Mesodermal cell (in vitro differentiated cells): Measurements from ENCODE around the gene ADORA2B.

Source experiments
- H3K27ac ChIP-seq: 2 replicates; pipeline ENCODE4 v1.7.0; 2013; ENCODE audit warnings: mild to moderate bottlenecking, low read depth, low read length, moderate library complexity; ENCODE audit not compliant: severe bottlenecking
- H3K36me3 ChIP-seq: 2 replicates; pipeline ENCODE4 v1.7.1; 2013; ENCODE audit warnings: mild to moderate bottlenecking, low read length, moderate library complexity; ENCODE audit not compliant: control insufficient read depth, insufficient read depth
- H3K4me1 ChIP-seq: one replicate; pipeline ENCODE4 v1.7.1; 2013; ENCODE audit warnings: mild to moderate bottlenecking, low read length; ENCODE audit not compliant: insufficient read depth, control insufficient read depth, poor library complexity, severe bottlenecking
- H3K4me3 ChIP-seq: 2 replicates; pipeline ENCODE4 v1.7.0; 2013; ENCODE audit warnings: low read length, control low read depth, mild to moderate bottlenecking; ENCODE audit not compliant: insufficient read depth, poor library complexity, severe bottlenecking; ENCODE audit errors: extremely low read depth
- H3K9me3 ChIP-seq: 2 replicates; pipeline ENCODE4 v1.7.1; 2013; ENCODE audit warnings: mild to moderate bottlenecking, low read length, moderate library complexity; ENCODE audit not compliant: control insufficient read depth
- WGBS, 2 experiments: methylation state at CpG; one replicate each; pipeline ENCODE4 v1.1.5; 2013; ENCODE audit warnings: missing lambda C conversion rate in 2 of 2; ENCODE audit not compliant: insufficient coverage in 2 of 2; 5-methylcytosine and 5-hydroxymethylcytosine counted together

The ADORA2B gene

DNA sequence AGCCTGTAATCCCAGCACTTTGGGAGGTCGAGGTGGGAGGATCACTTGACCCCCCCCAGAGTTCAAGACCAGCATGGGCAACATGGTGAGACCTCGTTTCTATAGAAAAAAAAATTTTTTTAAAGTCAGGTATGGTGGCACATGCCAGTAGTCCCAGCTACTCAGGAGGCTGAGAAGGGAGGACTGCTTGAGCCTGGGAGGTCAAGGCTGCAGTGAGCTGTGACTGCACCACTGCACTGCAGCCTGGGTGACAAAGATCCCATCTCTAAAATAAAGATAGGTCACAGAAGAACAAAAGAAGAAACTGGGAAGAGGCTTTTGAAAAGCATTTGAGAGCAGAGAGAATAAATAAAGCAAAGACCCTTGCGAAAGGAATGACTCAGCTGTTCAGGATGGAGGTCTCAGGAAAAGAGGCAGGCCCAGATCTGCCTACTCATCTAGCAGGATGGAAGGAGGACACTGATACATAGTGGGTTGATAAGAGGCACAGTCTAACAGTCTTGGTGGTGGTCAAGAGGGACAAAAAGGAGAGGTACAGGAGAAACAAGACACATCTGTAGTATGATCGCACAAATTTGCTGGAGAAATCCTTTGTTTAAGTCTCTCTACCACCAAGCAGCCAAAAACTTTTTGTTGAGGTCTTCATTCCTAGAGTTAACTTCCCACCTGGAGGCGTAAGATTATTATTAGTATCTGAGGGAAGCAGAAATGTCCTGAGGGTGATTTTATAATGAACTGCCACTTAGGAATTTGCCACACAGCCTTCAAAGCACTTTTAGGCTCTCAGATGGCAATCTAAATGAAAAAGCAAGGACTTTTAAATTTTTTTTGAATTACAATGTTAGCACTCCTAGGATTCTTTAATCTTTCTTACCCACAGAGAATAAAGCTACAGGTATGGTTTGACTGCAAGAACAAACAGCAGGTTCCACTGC lies 37.0 kb downstream of the ADORA2B start:
- WGBS, 2 experiments: 87 to 94% methylated on average over 3 to 4 of the region's 5 CpGs
- Histone ChIP-seq H3K36me3 (peaks cover 84% of the 10 kb centered on the region), H3K27ac (peak overlapping the region; percentile 63), H3K4me3 (no peak overlapping the region), H3K4me1 (peaks cover 10% of the 10 kb centered on the region), H3K9me3 (peaks cover 9% of the 10 kb centered on the region)

GRCh38 chr17:15996322-15996721 lies 51.4 kb downstream of the ADORA2B start:
- H3K4me3 ChIP-seq: no peak overlapping the region
- H3K9me3 ChIP-seq: peaks cover 8% of the 10 kb centered on the region
- peaks cover 7% of the 10 kb centered on the region for H3K4me1 ChIP-seq
- H3K27ac ChIP-seq: no peak overlapping the region
- 87 to 92% methylated on average over 4 to 5 of the region's 6 CpGs for WGBS, 2 experiments
- H3K36me3 ChIP-seq: peaks cover 34% of the 10 kb centered on the region

DNA sequence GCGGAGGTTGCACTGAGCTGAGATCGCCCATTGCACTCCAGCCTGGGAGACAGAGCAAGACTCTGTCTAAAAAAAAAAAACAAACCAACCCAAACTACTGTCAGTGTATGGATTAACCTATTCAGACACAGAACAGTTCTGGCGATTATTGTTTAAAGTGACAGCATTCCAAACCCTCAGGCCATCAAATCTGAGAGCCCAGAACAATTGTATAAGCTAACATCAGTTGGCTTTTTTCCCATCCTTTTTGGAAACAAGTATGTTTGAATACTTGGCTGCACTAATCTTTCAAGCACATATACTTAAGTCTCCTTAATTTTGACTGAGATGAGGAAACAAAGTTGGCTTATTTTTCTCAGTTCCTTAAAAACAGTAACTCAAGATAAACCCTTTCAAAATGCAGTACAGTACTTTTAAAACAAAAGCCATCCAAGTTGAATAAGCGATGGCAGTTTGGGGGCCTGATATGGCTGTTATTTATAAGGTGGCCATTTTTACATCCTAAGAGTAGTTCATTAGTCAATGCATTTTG lies 53.2 kb downstream of the ADORA2B start:
- H3K36me3 ChIP-seq: peaks cover 39% of the 10 kb centered on the region
- H3K27ac ChIP-seq: no peak overlapping the region
- no peak overlapping the region for H3K4me3 ChIP-seq
- 88 to 100% methylated on average over 1 to 2 of the region's 4 CpGs for WGBS, 2 experiments
- peaks cover 8% of the 10 kb centered on the region for H3K4me1 ChIP-seq
- peaks cover 14% of the 10 kb centered on the region for H3K9me3 ChIP-seq

GRCh38 chr17:15999141-15999973 lies 54.4 kb downstream of the ADORA2B start, which contains the start of the genes TTC19 and ZSWIM7:
Gene TTC19, plus strand, starts transcription at chr17:15999824. Its CDS starts 25 bp downstream, at chr17:15999849.
Gene ZSWIM7, minus strand, starts transcription at chr17:15999704. Its CDS starts 110 bp downstream, at chr17:15999594.
- peak within 1 kb of the TSS; percentile 88 for H3K27ac ChIP-seq
- H3K4me3 ChIP-seq: peak within 1 kb of the TSS; percentile 78
- peaks cover 43% of the 10 kb centered on the region for H3K36me3 ChIP-seq
- 0 to 1% methylated on average over 60 to 82 of the region's 91 CpGs for whole genome bisulfite sequencing, 2 experiments
- peaks cover 14% of the 10 kb centered on the region for H3K9me3 ChIP-seq
- H3K4me1 ChIP-seq: peaks cover 8% of the 10 kb centered on the region

- 0 to 1% methylated on average over 51 to 54 of the region's 64 CpGs for WGBS, 2 experiments
- H3K4me3 ChIP-seq: peak overlapping the region; percentile 78
- peaks cover 47% of the 10 kb centered on the region for H3K36me3 ChIP-seq
- peaks cover 8% of the 10 kb centered on the region for H3K4me1 ChIP-seq
- peak overlapping the region; percentile 88 for H3K27ac ChIP-seq
- H3K9me3 ChIP-seq: peaks cover 14% of the 10 kb centered on the region
Measured at GRCh38 chr17:15999974-16000827, 55.3 kb downstream of the ADORA2B start.

DNA sequence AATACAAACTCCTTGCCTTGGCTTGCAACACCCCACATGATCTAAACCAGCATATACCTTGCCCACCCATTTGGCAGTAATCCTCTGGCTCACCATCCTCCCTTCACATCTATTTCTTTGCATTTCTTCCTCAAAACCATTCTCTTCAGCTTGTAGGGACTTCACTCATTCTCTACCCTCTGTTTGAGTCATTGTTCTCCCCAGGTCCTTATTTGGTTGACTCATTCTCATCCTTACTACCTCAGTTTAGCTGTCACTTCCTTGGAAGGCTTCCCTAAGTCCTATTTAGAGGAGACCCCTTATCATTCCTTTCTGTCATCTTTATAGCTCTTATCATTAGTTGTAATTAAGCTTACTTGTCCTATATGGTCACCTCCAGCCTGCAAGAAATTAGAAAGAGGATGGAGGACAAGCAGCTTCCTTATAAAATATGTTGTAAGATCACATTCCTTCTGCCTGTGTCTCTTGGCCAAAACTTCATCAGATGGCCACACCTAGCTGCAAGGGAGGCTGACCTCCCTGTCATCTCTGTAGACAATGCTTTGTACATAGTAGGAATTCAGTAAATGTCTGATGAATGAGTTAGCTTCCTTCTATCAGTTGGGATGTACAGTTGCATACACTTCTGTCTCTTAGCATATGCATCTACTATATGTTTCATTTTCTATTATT lies 56.4 kb downstream of the ADORA2B start:
- Histone ChIP-seq H3K36me3 (peaks cover 54% of the 10 kb centered on the region), H3K4me3 (peak overlapping the region; percentile 78), H3K27ac (no peak overlapping the region), H3K4me1 (peaks cover 8% of the 10 kb centered on the region), H3K9me3 (peaks cover 14% of the 10 kb centered on the region)

DNA sequence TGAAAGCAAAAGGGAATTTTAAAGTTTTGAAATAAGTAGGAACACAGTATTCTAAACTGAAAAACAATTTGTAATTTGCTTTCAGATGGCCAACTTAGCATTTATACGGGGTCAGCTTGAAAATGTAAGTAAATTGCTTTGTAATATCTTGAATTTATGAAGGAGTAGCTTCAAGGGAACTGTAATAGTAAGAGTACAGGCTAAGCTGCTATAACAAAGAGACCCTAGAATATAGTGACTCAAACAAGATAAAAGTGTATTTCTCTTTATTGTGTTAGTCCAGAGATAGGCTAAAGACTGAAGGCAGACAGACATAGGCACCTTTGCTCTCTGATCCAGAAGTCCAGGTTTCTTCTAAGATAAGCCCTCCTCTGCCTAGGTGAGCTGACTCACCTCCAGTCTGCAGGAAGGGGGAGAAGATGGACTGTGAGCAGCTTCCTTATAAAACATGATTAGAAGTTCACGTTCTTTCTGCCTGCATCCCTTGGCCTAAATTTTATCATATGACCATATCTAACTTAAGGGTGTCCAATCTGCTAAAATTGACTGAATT lies 57.9 kb downstream of the ADORA2B start:
- H3K9me3 ChIP-seq: peaks cover 14% of the 10 kb centered on the region
- H3K27ac ChIP-seq: no peak overlapping the region
- H3K36me3 ChIP-seq: peaks cover 68% of the 10 kb centered on the region
- H3K4me3 ChIP-seq: no peak overlapping the region
- WGBS, 2 experiments: 100% methylated on average over 1 of the region's 2 CpGs; no CpG with 5 or more reads in 1 of the 2 experiments
- peaks cover 8% of the 10 kb centered on the region for H3K4me1 ChIP-seq

- 100% methylated on average over 1 of the region's 1 CpG for WGBS, 2 experiments
- Histone ChIP-seq H3K4me1 (peaks cover 8% of the 10 kb centered on the region), H3K4me3 (no peak overlapping the region), H3K27ac (no peak overlapping the region), H3K9me3 (peaks cover 14% of the 10 kb centered on the region), H3K36me3 (peaks cover 78% of the 10 kb centered on the region)
Measured at GRCh38 chr17:16003841-16004240, 58.9 kb downstream of the ADORA2B start.

DNA sequence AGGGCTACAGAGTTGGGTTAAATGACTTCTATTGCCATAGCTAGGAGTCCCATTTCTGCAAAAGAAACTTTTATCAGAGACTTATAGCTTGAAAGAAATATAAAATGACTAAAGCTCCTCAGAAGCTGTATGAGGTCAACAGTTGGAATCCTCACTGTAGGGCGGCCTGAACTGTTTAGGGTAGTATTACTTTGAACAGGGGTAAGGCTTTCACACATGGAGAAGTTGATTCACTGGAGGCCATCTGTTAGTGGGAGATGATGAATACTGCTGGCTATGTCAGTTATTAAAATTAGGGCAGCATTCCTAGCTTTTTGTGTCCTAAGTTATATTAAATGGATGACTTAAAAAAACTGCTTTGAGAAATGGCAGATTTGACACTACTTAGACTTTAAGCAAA lies 60.7 kb downstream of the ADORA2B start:
- H3K27ac ChIP-seq: no peak overlapping the region
- H3K36me3 ChIP-seq: peaks cover 84% of the 10 kb centered on the region
- H3K9me3 ChIP-seq: peaks cover 13% of the 10 kb centered on the region
- WGBS, 2 experiments: 100% methylated on average over 1 of the region's 1 CpG; no CpG with 5 or more reads in 1 of the 2 experiments
- peaks cover 7% of the 10 kb centered on the region for H3K4me1 ChIP-seq
- H3K4me3 ChIP-seq: no peak overlapping the region
